K562 (cell line): ENCODE data around the gene RBMS3. TPM values are rescaled to one million over a fixed set of nuclear protein-coding genes. Genes with fewer than 3 reads are reported as not detected.

ENCODE experiments used
- CHD1 ChIP-seq: fragments of 200-600 bp; sonication (generic); IDR thresholded peaks from one replicate; pipeline ENCODE4 v1.6.1; 2012; ENCODE audit warnings: mild to moderate bottlenecking, moderate library complexity, low read length, inconsistent platforms
- JUNB ChIP-seq: fragments of 450-650 bp; formaldehyde crosslinking; conservative IDR thresholded peaks from 2 replicates; pipeline ENCODE4 v1.4.0; 2020; ENCODE audit warnings: mild to moderate bottlenecking
- LCOR ChIP-seq: sonication (generic); formaldehyde crosslinking; IDR thresholded peaks from 2 replicates; pipeline ENCODE4 v1.8.0; 2022; ENCODE audit warnings: mild to moderate bottlenecking, missing genetic modification reagents
- PBX2 ChIP-seq, 2 experiments: IDR thresholded peaks in 1 of 2; conservative IDR thresholded peaks in 1 of 2; 2 replicates each; pipeline ENCODE4 v1.6.1; 2016; ENCODE audit warnings: low read depth in 2 of 2, mild to moderate bottlenecking in 1 of 2, missing compliant biosample characterization in 1 of 2, missing genetic modification characterization in 1 of 2, moderate library complexity in 1 of 2
- PTTG1 ChIP-seq: fragments of 450-650 bp; IDR thresholded peaks from 2 replicates; pipeline ENCODE4 v1.6.1; 2016; ENCODE audit warnings: low read depth, mild to moderate bottlenecking, missing genetic modification characterization, missing compliant biosample characterization
- REST ChIP-seq, 2 experiments: fragments of 450-650 bp; formaldehyde crosslinking in 1 of 2; IDR thresholded peaks; 2 replicates each; pipeline versions ENCODE4 v1.4.0 to v1.6.1; 2014 to 2020; ENCODE audit warnings: mild to moderate bottlenecking in 2 of 2, borderline replicate concordance in 1 of 2, low read depth in 1 of 2
- polyA plus RNA-seq, 8 experiments: library from polyadenylated mRNA; depleted of rRNA in 4 of 8; stranded (reverse) in 5 of 8; unstranded in 3 of 8; fragments of >200 nt; fragmentation: Nextera tagmentation in 2 of 8; fragmentation: Illumina TruSeq in 1 of 8; extraction: Ambion mirVana in 2 of 8; extraction: Trizol in 1 of 8; gene quantifications; 2 replicates each; pipeline versions ENCODE4 v1.2.1 to v1.2.3, GENCODE V29; 2011 to 2014; ENCODE audit warnings: inconsistent platforms in 1 of 8, missing spikeins in 1 of 8
- total RNA-seq, 7 experiments: library from RNA; depleted of rRNA in 6 of 7; stranded (reverse); fragments of >200 nt in 6 of 7; fragmentation: Illumina TruSeq in 2 of 7; extraction: Trizol in 2 of 7; gene quantifications; 2 replicates each; pipeline versions ENCODE4 v1.2.1 to v1.2.3, GENCODE V29; 2011 to 2021; ENCODE audit warnings: low replicate concordance in 1 of 7

The RBMS3 gene
- total and polyA plus RNA-seq, 9 of the 15 experiments (the other 6 are each of a cell fraction or from before 2014, with no cell fraction given): 0.20 TPM; not detected in 8

- no peak for TF ChIP-seq REST (IDR thresholded peaks at IDR 0.05; ENCODE audit: borderline replicate concordance)
- no peak for TF ChIP-seq REST (CRISPR knock-in tag; IDR thresholded peaks at IDR 0.05; ENCODE audit: low read depth)
- no peak for TF ChIP-seq JUNB (CRISPR knock-in tag)
- TF ChIP-seq CHD1: no peak
- TF ChIP-seq PTTG1 (tag): no peak
- no peak for TF ChIP-seq LCOR (CRISPR knock-in tag)
- no peak for TF ChIP-seq PBX2 (CRISPR knock-in tag; IDR thresholded peaks at IDR 0.05; ENCODE audit: low read depth)
- TF ChIP-seq PBX2 (tag; conservative IDR thresholded peaks at IDR 0.05; ENCODE audit: low read depth): no peak
Measured at GRCh38 chr3:29871087-29871486, 590.2 kb downstream of the RBMS3 start (continued).
